NCI-H526 (cell line): ENCODE data around the gene RNF213.

Experiments used
- DNase-seq, 2 experiments: peaks; one replicate each; lab custom pipeline; 2025; lab: John Stamatoyannopoulos, UW

RNF213 gene

GRCh38 chr17:80416260-80416939, 155.7 kb downstream of the RNF213 start:
- no peak for DNase-seq

GRCh38 chr17:80416940-80417293, 156.3 kb downstream of the RNF213 start:
- no peak for DNase-seq

- no peak for DNase-seq
Observed at GRCh38 chr17:80418589-80418988, 157.9 kb downstream of the RNF213 start.

GRCh38 chr17:80419255-80419654, 158.6 kb downstream of the RNF213 start:
- DNase-seq, result no peak

GRCh38 chr17:80421381-80422090, 160.9 kb downstream of the RNF213 start:
- DNase-seq, result peak in 1 of 2 experiments; percentile 28

- DNase-seq, result no peak
Observed at GRCh38 chr17:80422276-80422675, 161.6 kb downstream of the RNF213 start.

GRCh38 chr17:80422981-80423380, 162.3 kb downstream of the RNF213 start:
- no peak for DNase-seq

GRCh38 chr17:80423536-80424225, 163.0 kb downstream of the RNF213 start:
- DNase-seq, result no peak

GRCh38 chr17:80424261-80424660, 163.6 kb downstream of the RNF213 start:
- DNase-seq, result no peak

GRCh38 chr17:80424878-80425765, 164.5 kb downstream of the RNF213 start:
- DNase-seq, result peak in 1 of 2 experiments; percentile 35

- DNase-seq, result no peak
Observed at GRCh38 chr17:80425835-80426426, 165.3 kb downstream of the RNF213 start.

GRCh38 chr17:80426671-80427326, 166.1 kb downstream of the RNF213 start:
- DNase-seq, result peak in 1 of 2 experiments; percentile 88

GRCh38 chr17:80427366-80428282, 167.0 kb downstream of the RNF213 start:
- DNase-seq, result no peak

- DNase-seq, result no peak
Observed at GRCh38 chr17:80428363-80428762, 167.7 kb downstream of the RNF213 start.

- no peak for DNase-seq
Observed at GRCh38 chr17:80428796-80429195, 168.1 kb downstream of the RNF213 start.

GRCh38 chr17:80429356-80430275, 169.0 kb downstream of the RNF213 start:
- no peak for DNase-seq

- no peak for DNase-seq
Observed at GRCh38 chr17:80430446-80431245, 170.0 kb downstream of the RNF213 start.
